HG02943 (cell line): Measurements from ENCODE around the gene TOP1.
"Not testable (repeated sequence)": the region's sequence is repeated elsewhere in the genome, so short reads cannot be mapped to it uniquely, and the experiment has no call there.

Experiments used
- ATAC-seq: cut with Tn5 transposase; IDR thresholded peaks from one replicate; pipeline ENCODE4 v1.9.1; 2021; ENCODE audit warnings: mild to moderate bottlenecking, low read depth, moderate library complexity; ENCODE audit not compliant: unreplicated experiment

Gene TOP1

GRCh38 chr20:41121399-41121798 lies 92.8 kb downstream of the TOP1 start:
- no peak for ATAC-seq

- no peak for ATAC-seq
Observed at GRCh38 chr20:41123631-41124030, 95.0 kb downstream of the TOP1 start.

GRCh38 chr20:41124451-41125094 lies 96.0 kb downstream of the TOP1 start:
- no peak for ATAC-seq

- no peak for ATAC-seq
Observed at GRCh38 chr20:41125530-41126457, 97.2 kb downstream of the TOP1 start.

GRCh38 chr20:41126719-41127118 lies 98.1 kb downstream of the TOP1 start:
- ATAC-seq: no peak

- not testable (repeated sequence) for ATAC-seq
Observed at GRCh38 chr20:41128317-41128716, 99.7 kb downstream of the TOP1 start.

GRCh38 chr20:41131594-41132387 lies 103.2 kb downstream of the TOP1 start:
- no peak for ATAC-seq

- ATAC-seq: not testable (repeated sequence)
Observed at GRCh38 chr20:41132388-41132775, 103.8 kb downstream of the TOP1 start.

GRCh38 chr20:41133709-41134361 lies 105.2 kb downstream of the TOP1 start:
- ATAC-seq: peak; percentile 33

- no peak for ATAC-seq
Observed at GRCh38 chr20:41134362-41135186, 106.0 kb downstream of the TOP1 start.

- no peak for ATAC-seq
Observed at GRCh38 chr20:41135187-41135887, 106.7 kb downstream of the TOP1 start.

- no peak for ATAC-seq
Observed at GRCh38 chr20:41135888-41136679, 107.5 kb downstream of the TOP1 start.

GRCh38 chr20:41136680-41137613 lies 108.3 kb downstream of the TOP1 start, which contains the start of gene PLCG1:
TSS of gene PLCG1 (plus strand) at chr20:41137543. CDS start at chr20:41137642, 99 bp downstream.
- ATAC-seq: peak; percentile 59

- peak; percentile 15 for ATAC-seq
Observed at GRCh38 chr20:41137614-41138474, 109.2 kb downstream of the TOP1 start.

GRCh38 chr20:41138475-41139226 lies 110.0 kb downstream of the TOP1 start:
- ATAC-seq: no peak
